Caco-2 (cell line): Measurements from ENCODE around the gene UBR4. TPM values are rescaled to one million over a fixed set of nuclear protein-coding genes. Genes with fewer than 3 reads are reported as not detected.

Experiments
- BruUV-seq: library from RNA; stranded (reverse); fragments of 400-500 nt; replicated peaks from 2 replicates; lab custom pipeline; 2021; lab: Mats Ljungman, UMichigan
- CTCF ChIA-PET: fragments of 300-600 bp; sonication (Branson Sonifier 250); formaldehyde crosslinking; loops from one replicate; lab custom pipeline; 2022; ENCODE audit warnings: antibody characterized with exemption; lab: Charles Lee
- POLR2A ChIA-PET: fragments of 300-600 bp; sonication (Branson Sonifier 250); formaldehyde crosslinking; loops from one replicate; lab custom pipeline; 2022; ENCODE audit warnings: antibody characterized with exemption; lab: Charles Lee
- DNase-seq, 2 experiments: peaks; one replicate each; pipeline versions ENCODE4 v3.0.0 to v3.0.0-alpha.2; 2020 to 2022
- H3K27me3 ChIP-seq: replicated peaks from 2 replicates; pipeline ENCODE4 v1.6.0; 2011; ENCODE audit warnings: low read length; ENCODE audit not compliant: control insufficient read depth, insufficient read depth
- H3K36me3 ChIP-seq: 2 replicates; pipeline ENCODE4 v1.5.1; 2011; ENCODE audit warnings: low read length; ENCODE audit not compliant: control insufficient read depth, insufficient read depth
- H3K4me1 ChIP-seq: fragments of 250-450 bp; sonication (Bioruptor Pico); 2 replicates; pipeline ENCODE4 v1.5.1; 2020; ENCODE audit warnings: mild to moderate bottlenecking
- H3K4me3 ChIP-seq: 2 replicates; pipeline ENCODE4 v1.5.1; 2011; ENCODE audit warnings: low read depth, mild to moderate bottlenecking, control low read depth, low read length
- H3K9me3 ChIP-seq: fragments of 250-450 bp; sonication (Bioruptor Pico); 2 replicates; pipeline ENCODE4 v1.5.1; 2020; ENCODE audit warnings: mild to moderate bottlenecking, moderate library complexity
- H3K27ac Mint-ChIP-seq: one replicate; pipeline ENCODE4 v1.8.0; 2022; ENCODE audit warnings: mixed read lengths; ENCODE audit not compliant: unreplicated experiment
- H3K27me3 Mint-ChIP-seq: one replicate; pipeline ENCODE4 v1.8.0; 2022; ENCODE audit warnings: mixed read lengths; ENCODE audit not compliant: insufficient read depth, unreplicated experiment
- H3K36me3 Mint-ChIP-seq: one replicate; pipeline ENCODE4 v1.8.0; 2022; ENCODE audit warnings: mild to moderate bottlenecking, mixed read lengths; ENCODE audit not compliant: insufficient read depth, unreplicated experiment
- H3K4me1 Mint-ChIP-seq: one replicate; pipeline ENCODE4 v1.8.0; 2022; ENCODE audit warnings: low read depth, mixed read lengths; ENCODE audit not compliant: unreplicated experiment
- H3K4me3 Mint-ChIP-seq: one replicate; pipeline ENCODE4 v1.8.0; 2022; ENCODE audit warnings: mild to moderate bottlenecking, moderate library complexity, mixed read lengths; ENCODE audit not compliant: unreplicated experiment
- H3K9me3 Mint-ChIP-seq: one replicate; pipeline ENCODE4 v1.8.0; 2022; ENCODE audit warnings: mixed read lengths; ENCODE audit not compliant: unreplicated experiment
- CTCF ChIP-seq, 2 experiments: fragments of 200-600 bp in 1 of 2; IDR thresholded peaks; 1 replicate in 1 of 2; 2 replicates in 1 of 2; pipeline versions ENCODE4 v1.5.1 to v1.8.0; 2011 to 2022; ENCODE audit warnings: antibody characterized with exemption in 1 of 2, control low read depth in 1 of 2, inconsistent platforms in 1 of 2, low read depth in 1 of 2, low read length in 1 of 2, mild to moderate bottlenecking in 1 of 2, moderate library complexity in 1 of 2; ENCODE audit not compliant: insufficient read depth in 1 of 2, severe bottlenecking in 1 of 2, unreplicated experiment in 1 of 2
- intact Hi-C: fragments of 100-400 bp; cut with micrococcal nuclease; formaldehyde crosslinking; loops from one replicate; pipeline ENCODE4 v1.10.0; 2022; ENCODE audit not compliant: unreplicated experiment
- total RNA-seq: library from RNA; stranded (reverse); gene quantifications from 2 replicates; pipeline ENCODE4 v1.2.3, GENCODE V29; 2022

Gene UBR4
- total RNA-seq, 1 experiment from 2014 or later = 317 TPM

DNA sequence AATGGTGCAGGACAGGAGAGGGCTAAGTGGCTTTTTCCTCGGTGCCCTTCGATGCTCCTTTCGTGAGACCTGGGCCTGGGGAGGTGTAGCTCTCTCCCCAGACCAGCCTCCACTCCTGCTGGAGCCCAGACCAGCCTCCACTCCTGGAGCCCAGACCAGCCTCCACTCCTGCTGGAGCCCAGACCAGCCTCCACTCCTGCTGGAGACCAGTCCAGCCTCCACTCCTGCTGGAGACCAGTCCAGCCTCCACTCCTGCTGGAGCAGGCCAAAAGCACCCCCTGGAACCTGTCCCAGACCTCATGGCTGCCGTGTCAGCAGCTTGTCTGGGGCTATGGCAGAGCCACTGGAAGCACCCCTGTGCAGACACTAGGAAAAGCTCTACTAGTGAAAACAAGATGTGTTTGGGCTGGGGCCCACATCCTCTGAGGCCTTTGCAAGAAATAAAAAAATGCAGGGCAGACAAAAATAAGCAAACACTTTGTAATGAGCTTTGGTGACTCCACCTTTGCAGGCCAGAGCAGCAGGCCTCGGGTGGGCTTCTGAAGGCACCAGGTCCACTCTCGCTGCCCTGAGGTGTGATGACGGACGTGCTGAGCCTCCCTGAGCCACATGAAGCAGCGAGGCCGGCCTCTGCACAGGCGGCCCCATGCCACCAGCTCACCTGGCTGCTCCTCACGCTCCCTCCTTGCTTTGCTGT lies 137.6 kb downstream of the UBR4 start:
- POLR2A ChIA-PET = no interaction called here
- H3K9me3 Mint-ChIP-seq = no peaks in the 10 kb centered on the region
- no peak for TF ChIP-seq CTCF (IDR thresholded peaks at IDR 0.05; ENCODE audit: insufficient read depth in 1 of 2, low read depth in 1 of 2, low read length in 1 of 2, severe bottlenecking in 1 of 2, unreplicated experiment in 1 of 2)
- no peak overlapping the region for H3K4me3 Mint-ChIP-seq
- H3K27me3 ChIP-seq = no peaks in the 10 kb centered on the region
- H3K27me3 Mint-ChIP-seq = no peaks in the 10 kb centered on the region
- peaks cover 2% of the 10 kb centered on the region; the same call in 1 of the 2 replicates for H3K36me3 ChIP-seq
- no peak for DNase-seq
- H3K36me3 Mint-ChIP-seq = peaks cover 92% of the 10 kb centered on the region
- H3K27ac Mint-ChIP-seq = no peak overlapping the region
- no peaks in the 10 kb centered on the region for H3K9me3 ChIP-seq
- intact Hi-C loops = no loop called here
- no peak overlapping the region for H3K4me3 ChIP-seq
- no peaks in the 10 kb centered on the region for H3K4me1 Mint-ChIP-seq
- no peaks in the 10 kb centered on the region for H3K4me1 ChIP-seq
- CTCF ChIA-PET = no interaction called here
- no TSS peak for BruUV-seq

DNA sequence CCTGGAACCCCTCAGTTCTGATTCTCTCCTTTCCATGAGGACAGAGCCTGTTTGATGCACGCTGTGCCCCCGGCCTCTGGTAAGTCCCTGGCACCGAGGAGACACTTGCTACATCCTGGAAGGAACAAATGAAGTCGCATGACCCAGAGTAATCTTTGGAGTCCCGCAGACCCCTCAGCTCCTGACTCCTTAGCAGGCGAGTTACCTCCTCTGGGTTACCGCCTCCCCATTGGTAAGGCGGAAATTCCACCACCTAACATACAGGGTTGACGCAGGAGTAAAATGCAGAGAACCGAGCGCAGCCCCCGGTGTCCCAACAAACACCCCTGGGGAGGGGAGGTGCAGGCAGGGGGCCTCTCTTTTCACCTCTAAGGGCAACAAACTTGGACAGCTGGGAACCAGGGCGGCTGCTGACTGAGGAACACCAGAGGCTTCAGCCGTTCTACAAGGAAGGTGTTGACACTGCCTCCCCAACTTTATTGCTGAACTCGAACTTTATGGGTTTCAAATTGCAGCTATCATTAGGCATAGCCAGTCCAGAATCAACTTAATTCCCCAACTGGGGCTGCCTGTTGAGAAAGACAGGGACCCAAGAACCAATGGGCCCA lies 138.3 kb downstream of the UBR4 start:
- Histone ChIP-seq H3K4me1 (no peaks in the 10 kb centered on the region), H3K9me3 (no peaks in the 10 kb centered on the region), H3K4me3 (no peak overlapping the region), H3K36me3 (no peaks in the 10 kb centered on the region; the same call in 1 of the 2 replicates), H3K27me3 (no peaks in the 10 kb centered on the region)
- POLR2A ChIA-PET = no interaction called here
- intact Hi-C loops = no loop called here
- CTCF ChIA-PET = interaction anchor here (0.9 kb wide), 1 partner anchor 59 kb away, joined by 3 read pairs; no protein-coding TSS in a partner anchor
- Mint-ChIP-seq H3K27me3 (no peaks in the 10 kb centered on the region), H3K36me3 (peaks cover 88% of the 10 kb centered on the region), H3K4me1 (no peaks in the 10 kb centered on the region), H3K4me3 (no peak overlapping the region), H3K9me3 (no peaks in the 10 kb centered on the region), H3K27ac (no peak overlapping the region)
- TF ChIP-seq CTCF (IDR thresholded peaks at IDR 0.05; ENCODE audit: insufficient read depth in 1 of 2, low read depth in 1 of 2, low read length in 1 of 2, severe bottlenecking in 1 of 2, unreplicated experiment in 1 of 2) = no peak
- no peak for DNase-seq
- BruUV-seq = no TSS peak

- no peaks in the 10 kb centered on the region for H3K9me3 ChIP-seq
- POLR2A ChIA-PET = interaction anchor here (0.6 kb wide), 1 partner anchor 299 kb away, joined by 3 read pairs; no protein-coding TSS in a partner anchor
- H3K4me1 ChIP-seq = no peaks in the 10 kb centered on the region
- CTCF ChIA-PET = interaction anchor here (0.6 to 0.9 kb wide), 2 partner anchors 59 to 196 kb away, joined by 3 read pairs; no protein-coding TSS in a partner anchor
- no peak overlapping the region for H3K27ac Mint-ChIP-seq
- DNase-seq = no peak
- no peaks in the 10 kb centered on the region for H3K9me3 Mint-ChIP-seq
- H3K4me3 Mint-ChIP-seq = no peak overlapping the region
- H3K27me3 ChIP-seq = no peaks in the 10 kb centered on the region
- no peak overlapping the region for H3K4me3 ChIP-seq
- no peaks in the 10 kb centered on the region; the same call in 1 of the 2 replicates for H3K36me3 ChIP-seq
- intact Hi-C loops = no loop called here
- no peaks in the 10 kb centered on the region for H3K27me3 Mint-ChIP-seq
- BruUV-seq = no TSS peak
- peaks cover 81% of the 10 kb centered on the region for H3K36me3 Mint-ChIP-seq
- no peak for TF ChIP-seq CTCF (IDR thresholded peaks at IDR 0.05; ENCODE audit: insufficient read depth in 1 of 2, low read depth in 1 of 2, low read length in 1 of 2, severe bottlenecking in 1 of 2, unreplicated experiment in 1 of 2)
- no peaks in the 10 kb centered on the region for H3K4me1 Mint-ChIP-seq
Observed at GRCh38 chr1:19070891-19071621, 139.0 kb downstream of the UBR4 start.
